ENCODE results near the gene GPR22.

GRCh38 chr7:107430057-107430456 is 39.8 kb upstream of the GPR22 start:
- no peak for TF ChIP-seq CTCF (IDR thresholded peaks at IDR 0.05)
- no peak for TF ChIP-seq POLR2AphosphoS5 (IDR thresholded peaks at IDR 0.05)

All from upper lobe of left lung (tissue), 4 donors.